Measurements from ENCODE around the gene DNAI4. TPM values are rescaled to one million over a fixed set of nuclear protein-coding genes. Genes with fewer than 3 reads are reported as not detected.
A peak's percentile ranks its signal among the peaks of the same experiment; 100 is the strongest.
"Not testable (repeated sequence)": the region's sequence is repeated elsewhere in the genome, so short reads cannot be mapped to it uniquely, and the experiment has no call there.

Gene DNAI4
- polyA plus RNA-seq, 5 donors: 9.0 to 13.3 (median 11.3) TPM

DNA sequence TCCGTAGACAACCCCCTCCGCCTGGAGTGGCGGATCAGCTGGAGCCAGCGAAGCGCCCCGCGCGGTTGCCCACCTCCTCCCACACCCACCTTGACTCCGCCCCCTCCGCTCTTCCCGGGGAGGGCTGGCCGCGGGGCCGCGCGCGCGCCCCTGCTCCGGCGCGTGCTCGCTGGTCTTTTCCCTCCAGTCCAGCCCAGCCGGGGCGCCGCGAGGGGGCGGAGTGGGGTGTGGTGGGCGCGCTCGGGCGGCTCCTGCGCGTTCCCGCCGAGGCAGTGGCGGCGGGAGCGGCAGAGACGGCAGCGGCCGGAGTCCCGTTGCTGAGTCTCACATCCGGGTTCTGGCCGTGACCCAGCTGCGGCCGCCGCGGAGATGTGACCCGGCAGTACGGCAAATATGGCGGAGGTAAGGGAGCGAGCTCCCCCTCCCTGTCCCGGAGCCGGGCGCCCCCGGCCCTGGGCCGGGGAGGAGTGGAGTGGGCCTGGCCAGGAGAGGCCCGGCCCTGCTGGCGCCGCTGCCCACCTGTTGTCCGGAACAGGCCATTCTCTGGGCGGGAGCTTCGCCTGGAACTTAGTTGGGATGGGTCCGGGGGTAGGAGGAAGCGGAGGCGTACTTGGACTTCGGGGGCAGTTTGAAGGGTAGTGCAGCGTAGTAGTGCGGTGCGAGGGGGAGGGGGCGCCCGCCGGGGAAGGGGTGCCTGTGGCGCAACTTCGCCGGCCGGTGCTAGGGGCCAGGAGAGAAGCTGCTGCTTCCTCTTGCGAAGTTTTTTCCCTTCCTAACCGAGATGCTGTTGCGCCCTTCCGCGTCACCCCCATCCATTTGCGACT lies 5.6 kb upstream of the DNAI4 start:
- peak; percentile 96 for DNase-seq

GRCh38 chr1:66929691-66929998 lies 5.0 kb upstream of the DNAI4 start:
- no peak for DNase-seq

DNA sequence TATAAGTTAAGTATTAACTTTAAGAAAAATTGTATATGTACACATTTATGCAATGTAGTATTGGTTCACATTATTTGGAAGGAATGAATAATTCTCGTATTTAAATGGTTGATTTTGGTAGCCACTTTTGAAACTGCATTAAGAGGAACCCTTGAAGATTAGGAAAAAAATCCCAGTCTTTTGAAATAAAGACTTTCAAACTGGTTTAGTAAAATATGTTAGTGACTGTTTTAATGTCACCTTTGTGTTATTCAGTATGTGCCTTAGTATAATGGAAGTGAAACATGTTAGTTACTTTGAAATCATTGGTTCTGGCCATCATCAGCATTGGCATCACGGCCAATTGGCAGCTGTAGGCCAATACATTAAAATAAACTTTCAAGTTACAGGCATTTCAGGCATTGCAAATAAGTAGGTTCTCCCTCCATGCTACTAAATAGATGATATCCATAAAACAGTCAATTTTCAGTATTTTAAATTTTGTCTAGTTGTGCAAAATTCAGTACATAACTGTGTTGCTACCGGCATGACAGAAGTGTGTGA lies 4.6 kb upstream of the DNAI4 start:
- no peak for DNase-seq

- no peak for DNase-seq
Measured at GRCh38 chr1:66927528-66927927, 2.9 kb upstream of the DNAI4 start.

GRCh38 chr1:66925944-66926343 lies 1.3 kb upstream of the DNAI4 start:
- no peak for DNase-seq

DNA sequence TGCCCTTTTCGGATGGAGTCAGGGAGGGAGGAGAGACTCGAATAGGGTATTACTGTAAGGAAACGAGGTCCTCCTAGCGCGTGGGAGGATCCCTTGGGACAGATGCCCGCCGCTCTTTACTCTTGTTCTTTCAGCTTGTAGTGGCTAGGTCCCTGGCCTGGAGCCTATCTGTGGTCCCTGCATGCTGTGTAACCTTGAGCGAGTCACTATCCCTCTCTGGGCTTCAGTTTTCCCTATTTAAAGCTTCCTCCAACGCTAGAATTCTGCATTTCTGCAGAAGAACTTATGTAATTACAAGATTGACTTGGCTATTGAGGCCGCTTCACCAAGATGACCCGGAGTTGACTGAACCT lies 878 bp upstream of the DNAI4 start:
- no peak for DNase-seq

DNA sequence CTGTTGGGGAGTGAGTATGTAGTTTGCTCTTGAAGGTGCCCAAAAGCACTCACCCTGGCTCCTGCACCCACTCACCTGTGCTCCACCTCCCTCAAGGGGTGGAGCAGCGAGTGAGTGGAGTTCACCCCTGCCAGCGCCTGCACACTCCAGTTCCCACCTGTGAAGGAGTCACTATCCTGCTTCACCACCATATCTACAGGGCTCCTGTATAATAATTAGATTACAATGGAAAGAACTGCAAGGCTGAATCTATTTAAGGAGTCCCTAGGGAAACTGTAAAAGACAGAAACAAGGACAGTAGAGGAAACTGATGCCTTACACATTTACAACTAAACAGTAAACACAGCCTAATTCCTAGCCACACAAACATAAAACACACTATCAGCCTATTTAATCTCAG lies 4.1 kb downstream of the DNAI4 start:
- no peak for DNase-seq

DNA sequence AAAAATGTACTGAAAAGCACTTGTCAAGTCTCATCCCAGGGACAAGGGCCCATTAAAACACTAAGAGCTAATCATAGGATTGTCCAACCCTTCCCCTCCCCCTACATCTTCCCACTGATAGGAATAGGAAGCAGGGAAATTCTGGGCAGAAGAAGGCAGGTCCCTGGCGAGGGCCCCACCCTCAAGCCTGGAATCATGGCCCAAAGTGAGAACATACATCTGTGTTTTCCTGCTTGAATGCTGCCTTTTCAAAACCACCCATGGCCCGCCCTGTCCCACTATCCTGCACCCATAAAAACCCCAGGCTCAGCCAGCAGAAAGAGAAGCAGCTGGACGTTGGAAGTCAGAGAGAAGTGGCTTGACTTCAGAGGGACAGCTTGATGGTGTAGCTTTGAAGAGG lies 4.8 kb downstream of the DNAI4 start:
- DNase-seq: no peak

DNA sequence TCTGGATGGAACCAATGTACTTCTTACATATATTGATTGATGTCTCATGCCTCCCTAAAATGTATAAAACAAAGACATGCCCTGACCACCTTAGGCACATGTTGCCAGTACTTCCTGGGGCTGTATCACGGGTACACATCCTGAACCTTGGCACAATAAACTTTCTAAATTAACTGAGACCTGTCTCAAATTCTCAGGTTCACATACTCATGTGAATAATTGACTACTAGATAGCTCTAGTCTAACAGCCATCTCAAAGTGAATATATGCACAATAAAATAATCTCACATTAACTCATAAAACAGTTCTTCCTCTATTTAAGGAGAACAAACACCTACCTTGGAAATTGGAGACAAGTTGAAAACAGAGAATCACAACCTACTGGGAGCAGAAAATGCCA lies 5.6 kb downstream of the DNAI4 start:
- DNase-seq: no peak

- no peak for DNase-seq
Measured at GRCh38 chr1:66917476-66917875, 7.2 kb downstream of the DNAI4 start.

- DNase-seq: no peak
Measured at GRCh38 chr1:66916320-66916719, 8.3 kb downstream of the DNAI4 start.

- not testable (repeated sequence) for DNase-seq
Measured at GRCh38 chr1:66915203-66915602, 9.5 kb downstream of the DNAI4 start.

- no peak for DNase-seq
Measured at GRCh38 chr1:66893712-66894111, 30.9 kb downstream of the DNAI4 start.

- DNase-seq: no peak
Measured at GRCh38 chr1:66890621-66891020, 34.0 kb downstream of the DNAI4 start.

GRCh38 chr1:66889030-66889429 lies 35.6 kb downstream of the DNAI4 start:
- DNase-seq: no peak

- DNase-seq: no peak
Measured at GRCh38 chr1:66876664-66877063, 48.0 kb downstream of the DNAI4 start.

- DNase-seq: no peak
Measured at GRCh38 chr1:66873111-66873510, 51.5 kb downstream of the DNAI4 start.

DNA sequence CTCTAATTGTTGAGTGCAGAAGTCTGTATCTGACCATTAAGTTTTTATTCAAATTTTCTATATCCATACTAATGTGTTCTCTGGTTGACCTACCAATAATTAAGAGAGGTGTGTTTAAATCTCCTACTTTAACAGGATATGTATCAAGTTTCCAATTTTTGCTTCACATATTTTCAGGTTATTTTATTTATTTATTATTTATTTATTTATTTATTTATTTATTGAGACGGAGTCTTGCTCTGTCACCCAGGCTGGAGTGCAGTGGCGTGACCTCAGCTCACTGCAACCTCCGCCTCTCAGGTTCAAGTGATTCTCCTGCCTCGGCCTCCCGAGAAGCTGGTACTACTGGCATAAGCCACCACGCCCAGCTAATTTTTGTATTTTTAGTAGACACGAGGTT lies 52.6 kb downstream of the DNAI4 start:
- DNase-seq: not testable (repeated sequence)

DNA sequence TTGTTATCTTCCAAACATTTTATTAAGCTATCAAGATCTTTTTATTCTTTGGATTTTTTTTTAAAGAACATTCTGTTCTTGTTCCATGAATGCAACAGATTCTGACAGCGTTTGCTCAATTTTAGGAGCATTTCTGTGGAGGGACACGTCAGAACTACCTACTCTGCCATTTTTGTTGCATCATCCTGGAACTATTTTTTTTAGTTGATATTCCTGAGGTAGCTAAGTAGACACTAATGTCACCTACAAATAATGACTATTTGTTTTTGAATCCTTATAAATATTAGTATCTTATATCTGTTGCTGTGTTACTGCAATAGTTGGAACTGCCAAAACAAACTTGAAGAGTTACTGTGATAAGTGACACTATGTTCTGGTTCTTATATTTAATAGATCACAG lies 57.2 kb downstream of the DNAI4 start:
- DNase-seq: no peak

DNA sequence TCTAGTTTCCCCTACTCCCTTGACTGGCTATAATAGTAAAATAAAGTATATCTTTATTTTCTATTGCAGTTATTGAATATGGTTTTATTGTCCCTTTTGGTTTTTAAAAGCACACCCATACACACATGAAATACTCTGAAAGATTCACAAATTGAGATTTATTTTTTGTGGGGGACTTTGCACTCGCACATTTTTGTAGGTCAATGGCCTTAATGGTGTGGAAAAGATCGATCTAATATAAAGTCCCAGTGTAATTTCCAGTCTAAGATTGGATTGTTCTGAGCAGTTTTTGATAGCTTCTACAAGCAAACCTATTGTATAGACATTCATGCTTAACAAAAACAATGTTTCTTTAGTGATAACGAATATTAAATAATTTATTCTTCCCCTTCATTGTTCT lies 64.1 kb downstream of the DNAI4 start:
- DNase-seq: no peak

- no peak for DNase-seq
Measured at GRCh38 chr1:66853379-66853778, 71.3 kb downstream of the DNAI4 start.

GRCh38 chr1:66852870-66853269 lies 71.8 kb downstream of the DNAI4 start:
- DNase-seq: no peak

GRCh38 chr1:66850989-66851388 lies 73.7 kb downstream of the DNAI4 start:
- no peak for DNase-seq

DNA sequence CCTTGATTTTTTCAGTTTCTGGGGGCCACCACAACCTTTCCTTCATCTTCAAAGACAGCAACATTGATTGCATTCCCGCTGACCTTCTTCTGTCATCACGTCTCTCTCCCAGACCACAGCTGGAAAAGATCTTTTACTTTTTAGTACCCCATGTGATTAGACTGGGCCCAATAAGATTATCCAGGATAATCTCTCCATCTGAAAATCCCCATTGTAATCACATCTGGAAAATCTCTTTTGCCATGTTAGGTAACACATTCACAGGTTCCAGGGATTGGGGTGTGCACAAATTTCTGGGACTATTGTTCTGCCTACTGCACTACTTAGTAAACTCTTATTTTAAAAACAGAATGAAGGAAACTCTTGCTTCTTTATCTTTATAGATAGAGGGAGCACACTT lies 76.5 kb downstream of the DNAI4 start:
- no peak for DNase-seq
